Endothelial cell of umbilical vein (primary cell): ENCODE measurements around the gene CDC25A. TPM values are rescaled to one million over a fixed set of nuclear protein-coding genes. Genes with fewer than 3 reads are reported as not detected.

ENCODE experiments used
- BruUV-seq: library from RNA; stranded (reverse); fragments of 400-500 nt; replicated peaks from 2 replicates; lab custom pipeline; 2021; lab: Mats Ljungman, UMichigan
- CTCF ChIA-PET: fragments of 300-600, 350-600 bp; sonication (Branson Sonifier 250); formaldehyde crosslinking; loops from one replicate; lab custom pipeline; 2021; ENCODE audit warnings: antibody characterized with exemption, inconsistent platforms; lab: Charles Lee
- POLR2A ChIA-PET: fragments of 300-600, 350-600 bp; sonication (Branson Sonifier 250); formaldehyde crosslinking; loops from one replicate; lab custom pipeline; 2021; ENCODE audit warnings: antibody characterized with exemption, inconsistent platforms; lab: Charles Lee
- DNase-seq: peaks from one replicate; pipeline ENCODE4 v3.0.0-alpha.2; 2011; ENCODE audit warnings: low read depth, low spot score
- FAIRE-seq: peaks from 2 replicates; lab custom pipeline; 2011; peaks lifted over from hg19 to GRCh38; lab: Jason Lieb, UNC
- H2AFZ ChIP-seq: 2 replicates; pipeline ENCODE4 v1.6.0; 2012; ENCODE audit warnings: low read depth, low read length, control low read depth, inconsistent platforms
- H3K27ac ChIP-seq: 2 replicates; pipeline ENCODE4 v1.5.1; 2011; ENCODE audit warnings: low read depth, mild to moderate bottlenecking, control low read depth, low read length, moderate library complexity; ENCODE audit not compliant: insufficient read depth
- H3K27me3 ChIP-seq, 2 experiments: 2 replicates each; pipeline versions ENCODE4 v1.6.0 to v1.6.1; 2011; ENCODE audit warnings: low read length in 2 of 2, mixed read lengths in 1 of 2; ENCODE audit not compliant: control insufficient read depth in 2 of 2, insufficient read depth in 2 of 2
- H3K36me3 ChIP-seq, 2 experiments: 2 replicates in 1 of 2; 3 replicates in 1 of 2; pipeline ENCODE4 v1.5.1; 2011; ENCODE audit warnings: low read length in 2 of 2, mild to moderate bottlenecking in 1 of 2, moderate library complexity in 1 of 2; ENCODE audit not compliant: control insufficient read depth in 2 of 2, insufficient read depth in 2 of 2; ENCODE audit errors: extremely low read depth in 1 of 2
- H3K4me1 ChIP-seq: 3 replicates; pipeline ENCODE4 v1.5.1; 2011; ENCODE audit warnings: mild to moderate bottlenecking, low read length; ENCODE audit not compliant: control insufficient read depth, insufficient read depth; ENCODE audit errors: extremely low read depth
- H3K4me2 ChIP-seq: 2 replicates; pipeline ENCODE4 v1.6.1; 2011; ENCODE audit warnings: low read length, control low read depth, mixed read lengths; ENCODE audit not compliant: insufficient read depth
- H3K4me3 ChIP-seq, 3 experiments: fragments of 200-600 bp in 1 of 3; sonication (generic), shearing (Covaris generic) in 1 of 3; replicated peaks in 1 of 3; 2 replicates each; pipeline ENCODE4 v1.5.1; 2011 to 2016; ENCODE audit warnings: control low read depth in 3 of 3, low read length in 3 of 3, mild to moderate bottlenecking in 2 of 3, inconsistent platforms in 1 of 3, low read depth in 1 of 3, moderate library complexity in 1 of 3; ENCODE audit not compliant: insufficient read depth in 1 of 3
- H3K79me2 ChIP-seq: 2 replicates; pipeline ENCODE4 v1.6.0; 2012; ENCODE audit warnings: low read length, inconsistent platforms; ENCODE audit not compliant: control insufficient read depth, insufficient read depth
- H3K9ac ChIP-seq: replicated peaks from 2 replicates; pipeline ENCODE3; 2011; ENCODE audit warnings: low read length, control low read depth; ENCODE audit not compliant: insufficient read depth; ENCODE audit errors: extremely low read depth
- H3K9me1 ChIP-seq: replicated peaks from 3 replicates; pipeline ENCODE4 v1.6.0; 2011; ENCODE audit warnings: mild to moderate bottlenecking, low read length; ENCODE audit not compliant: control insufficient read depth, insufficient read depth; ENCODE audit errors: extremely low read depth
- H3K9me3 ChIP-seq: replicated peaks from 2 replicates; pipeline ENCODE4 v1.5.1; 2012; ENCODE audit warnings: low read length, inconsistent platforms; ENCODE audit not compliant: control insufficient read depth, insufficient read depth
- H4K20me1 ChIP-seq: replicated peaks from 2 replicates; pipeline ENCODE3; 2011; ENCODE audit warnings: mild to moderate bottlenecking, low read length; ENCODE audit not compliant: control insufficient read depth, insufficient read depth; ENCODE audit errors: extremely low read depth
- EZH2 ChIP-seq: IDR thresholded peaks from 2 replicates; pipeline ENCODE4 v1.6.1; 2012; ENCODE audit warnings: borderline replicate concordance, low read depth, mild to moderate bottlenecking, moderate library complexity, low read length, inconsistent platforms; ENCODE audit not compliant: severe bottlenecking
- FOS ChIP-seq: IDR thresholded peaks from 2 replicates; pipeline ENCODE4 v1.6.1; 2011; ENCODE audit warnings: mild to moderate bottlenecking, low read length, moderate library complexity, borderline replicate concordance; ENCODE audit not compliant: insufficient read depth
- GATA2 ChIP-seq: IDR thresholded peaks from 2 replicates; pipeline ENCODE4 v1.7.0; 2011; ENCODE audit warnings: low read depth, mild to moderate bottlenecking, moderate library complexity, mixed read lengths, low read length; ENCODE audit not compliant: insufficient read length, insufficient read depth
- MYC ChIP-seq: IDR thresholded peaks from one replicate; pipeline ENCODE4 v1.6.1; 2011; ENCODE audit warnings: mild to moderate bottlenecking, low read depth, low read length
- POLR2A ChIP-seq: IDR thresholded peaks from 2 replicates; pipeline ENCODE4 v1.6.1; 2012; ENCODE audit warnings: low read depth, mild to moderate bottlenecking, control low read depth, low read length
- POLR2AphosphoS5 ChIP-seq: IDR thresholded peaks from 2 replicates; pipeline ENCODE4 v1.6.1; 2012; ENCODE audit warnings: low read depth, mild to moderate bottlenecking, control low read depth, low read length, moderate library complexity; ENCODE audit not compliant: insufficient read depth
- dilution Hi-C: fragments of 300-500 bp; cut with MboI; formaldehyde crosslinking; loops from one replicate; pipeline ENCODE4 v1.15.0; 2019; ENCODE audit warnings: low sequenced_read_pairs; ENCODE audit not compliant: extremely low pct_ligation_motif_present
- intact Hi-C: fragments of 100-400 bp; cut with micrococcal nuclease; formaldehyde crosslinking; loops from one replicate; pipeline ENCODE4 v1.10.0; 2022
- polyA plus RNA-seq, 4 experiments: library from polyadenylated mRNA; depleted of rRNA in 3 of 4; stranded (reverse) in 3 of 4; unstranded in 1 of 4; fragments of >200 nt; gene quantifications; 2 replicates each; pipeline versions ENCODE4 v1.2.1 to v1.2.3, GENCODE V29; 2011 to 2012; ENCODE audit warnings: missing spikeins in 1 of 4
- total RNA-seq: library from RNA; stranded (reverse); gene quantifications from 2 replicates; pipeline ENCODE4 v1.2.3, GENCODE V29; 2021
- TF ChIP-seq, protein P1 (sequence below): IDR thresholded peaks from 2 replicates; pipeline ENCODE4 v1.6.1; 2011; ENCODE audit not compliant: insufficient read depth, insufficient read length

CDC25A gene
- total and polyA plus RNA-seq, 2 donors (not counting 3 experiments of a cell fraction or from before 2014, with no cell fraction given), result 5.5 to 18.4 TPM

DNA sequence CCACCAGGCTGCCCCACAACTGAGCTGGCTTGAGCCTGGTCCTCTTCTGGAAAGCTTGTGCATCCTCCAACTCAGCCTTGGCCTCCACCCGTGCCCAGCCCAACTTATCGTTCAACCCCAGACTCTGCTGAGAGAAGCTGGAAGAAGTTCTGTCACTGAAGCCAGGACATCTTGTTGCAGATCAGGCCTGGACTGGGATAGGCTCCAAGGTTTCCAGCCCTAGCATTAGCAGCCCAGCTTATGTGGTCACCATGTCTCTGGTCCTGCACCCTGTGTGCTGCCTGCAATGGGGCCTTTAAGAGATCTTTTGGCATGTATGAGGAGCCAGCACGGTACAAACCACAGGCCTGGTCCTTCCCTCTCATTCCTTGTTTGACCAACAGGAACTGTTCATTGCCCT lies 19.9 kb upstream of the CDC25A start:
- dilution Hi-C loops, result no loop called here

DNA sequence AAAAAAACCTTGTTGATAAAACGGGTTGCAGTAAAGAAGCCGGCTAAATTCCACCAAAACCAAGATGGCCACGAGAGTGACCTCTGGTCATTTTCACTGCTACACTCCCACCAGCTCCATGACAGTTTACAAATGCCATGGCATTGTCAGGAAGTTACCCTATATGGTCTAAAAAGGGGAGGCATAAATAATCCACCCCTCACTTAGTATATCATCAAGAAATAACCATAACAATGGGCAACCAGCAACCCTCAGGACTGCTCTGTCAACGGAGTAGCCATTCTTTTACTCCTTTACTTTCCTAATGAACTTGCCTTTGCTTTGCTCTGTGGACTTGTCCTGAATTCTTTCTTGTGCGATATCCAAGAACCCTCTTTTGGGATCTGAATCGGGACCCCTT lies 14.4 kb upstream of the CDC25A start:
- H2AFZ ChIP-seq, result no peak overlapping the region
- dilution Hi-C loops (no loop called here), intact Hi-C loops (no loop called here)
- H3K4me2 ChIP-seq, result no peak overlapping the region
- FAIRE-seq, result no peak
- H3K9ac ChIP-seq, result no peak overlapping the region
- no peaks in the 10 kb centered on the region for H3K36me3 ChIP-seq
- no peaks in the 10 kb centered on the region for H3K27me3 ChIP-seq
- no peak overlapping the region for H3K27ac ChIP-seq
- CTCF ChIA-PET, result no interaction called here
- H3K4me1 ChIP-seq, result no peaks in the 10 kb centered on the region
- H3K9me3 ChIP-seq, result no peaks in the 10 kb centered on the region
- POLR2A ChIA-PET, result no interaction called here
- no peaks in the 10 kb centered on the region for H4K20me1 ChIP-seq
- TF ChIP-seq POLR2AphosphoS5 (no peak), GATA2 (no peak)
- BruUV-seq, result no TSS peak
- no peak overlapping the region for H3K4me3 ChIP-seq
- no peak for DNase-seq
- no peaks in the 10 kb centered on the region for H3K79me2 ChIP-seq
- H3K9me1 ChIP-seq, result no peaks in the 10 kb centered on the region

More for the DNA sequence above, 19.9 kb upstream of the CDC25A start:
- no peaks in the 10 kb centered on the region for H3K4me1 ChIP-seq
- no peak overlapping the region for H3K4me3 ChIP-seq
- H2AFZ ChIP-seq, result no peak overlapping the region
- no TSS peak for BruUV-seq
- FAIRE-seq (no peak), DNase-seq (no peak)
- H3K4me2 ChIP-seq, result no peak overlapping the region
- no peaks in the 10 kb centered on the region for H3K36me3 ChIP-seq
- H4K20me1 ChIP-seq, result no peaks in the 10 kb centered on the region
- CTCF ChIA-PET, result interaction anchor here (1.5 kb wide), 1 partner anchor 14 kb away, joined by 4 read pairs; no protein-coding TSS in a partner anchor
- no peaks in the 10 kb centered on the region for H3K9me3 ChIP-seq
- no peaks in the 10 kb centered on the region for H3K9me1 ChIP-seq
- no peak overlapping the region for H3K9ac ChIP-seq
- H3K79me2 ChIP-seq, result no peaks in the 10 kb centered on the region
- H3K27ac ChIP-seq, result no peak overlapping the region
- POLR2A ChIA-PET, result no interaction called here
- intact Hi-C loops, result no loop called here
- no peaks in the 10 kb centered on the region for H3K27me3 ChIP-seq
- TF ChIP-seq MYC (no peak), POLR2A (no peak), EZH2 (no peak), POLR2AphosphoS5 (no peak), FOS (no peak)
- TF ChIP-seq, protein P1, sequence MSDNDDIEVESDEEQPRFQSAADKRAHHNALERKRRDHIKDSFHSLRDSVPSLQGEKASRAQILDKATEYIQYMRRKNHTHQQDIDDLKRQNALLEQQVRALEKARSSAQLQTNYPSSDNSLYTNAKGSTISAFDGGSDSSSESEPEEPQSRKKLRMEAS, result no peak
